OCI-LY3 (cell line): ENCODE measurements around the gene NPLOC4.

Source experiments
- H2AFZ ChIP-seq: fragments of 200-600, 300-600 bp; shearing (Covaris generic); 2 replicates; pipeline ENCODE4 v1.6.0; 2014; ENCODE audit warnings: antibody characterized with exemption, low read depth, low read length
- H3K27ac ChIP-seq: fragments of 200-600, 300-600 bp; sonication (generic); 2 replicates; pipeline ENCODE4 v1.5.1; 2014; ENCODE audit warnings: mild to moderate bottlenecking, low read length, moderate library complexity, mixed read lengths
- H3K27me3 ChIP-seq: fragments of 200-600, 300-600 bp; sonication (generic); 2 replicates; pipeline ENCODE4 v1.6.1; 2014; ENCODE audit warnings: low read depth, low read length, mixed read lengths
- H3K36me3 ChIP-seq: fragments of 200-600, 300-600 bp; sonication (generic); replicated peaks from 2 replicates; pipeline ENCODE3; 2014; ENCODE audit warnings: low read depth, low read length, mixed read lengths
- H3K4me1 ChIP-seq: fragments of 300-600, 200-600 bp; sonication (generic); 2 replicates; pipeline ENCODE4 v1.6.1; 2014; ENCODE audit warnings: low read length, mixed read lengths
- H3K4me2 ChIP-seq: fragments of 200-600, 300-600 bp; sonication (generic); 2 replicates; pipeline ENCODE4 v1.6.1; 2014; ENCODE audit warnings: low read length, mixed read lengths
- H3K4me3 ChIP-seq: fragments of 300-600, 200-600 bp; sonication (generic); 2 replicates; pipeline ENCODE4 v1.5.1; 2014; ENCODE audit warnings: antibody characterized with exemption, mild to moderate bottlenecking, low read length, moderate library complexity
- H3K79me2 ChIP-seq: fragments of 300-600, 200-600 bp; shearing (Covaris generic); 2 replicates; pipeline ENCODE4 v1.6.1; 2014; ENCODE audit warnings: mild to moderate bottlenecking, low read length, mixed read lengths
- H3K9ac ChIP-seq: fragments of 300-600, 200-600 bp; shearing (Covaris generic); 2 replicates; pipeline ENCODE4 v1.6.0; 2014; ENCODE audit warnings: mild to moderate bottlenecking, low read length, moderate library complexity
- H3K9me3 ChIP-seq: fragments of 200-600, 300-600 bp; shearing (Covaris generic); 2 replicates; pipeline ENCODE4 v1.6.1; 2014; ENCODE audit warnings: low read length, mixed read lengths; ENCODE audit not compliant: insufficient read depth
- H4K20me1 ChIP-seq: fragments of 200-600, 300-600 bp; sonication (generic); 2 replicates; pipeline ENCODE4 v1.6.1; 2016; ENCODE audit warnings: low read length, mixed read lengths; ENCODE audit not compliant: insufficient read depth
- CTCF ChIP-seq: fragments of 200-600, 300-600 bp; sonication (generic); IDR thresholded peaks from 2 replicates; pipeline ENCODE4 v1.5.1; 2014; ENCODE audit warnings: antibody characterized with exemption, low read length, low read depth
- EZH2phosphoT487 ChIP-seq: fragments of 200-600 bp; shearing (Covaris generic); IDR thresholded peaks from 2 replicates; pipeline ENCODE4 v1.6.1; 2018; ENCODE audit warnings: antibody characterized with exemption, mixed run types, low read depth

NPLOC4 gene

GRCh38 chr17:81644976-81645952 lies 8.4 kb upstream of the NPLOC4 start:
- no peaks in the 10 kb centered on the region for H3K36me3 ChIP-seq
- no peak overlapping the region for H3K27ac ChIP-seq
- H4K20me1 ChIP-seq = no peaks in the 10 kb centered on the region
- H2AFZ ChIP-seq = no peak overlapping the region
- no peaks in the 10 kb centered on the region for H3K27me3 ChIP-seq
- H3K4me1 ChIP-seq = no peaks in the 10 kb centered on the region
- H3K4me3 ChIP-seq = no peak overlapping the region
- no peaks in the 10 kb centered on the region for H3K9me3 ChIP-seq
- TF ChIP-seq EZH2phosphoT487 (no peak), CTCF (no peak)
- H3K4me2 ChIP-seq = no peak overlapping the region
- no peak overlapping the region for H3K9ac ChIP-seq
- H3K79me2 ChIP-seq = no peaks in the 10 kb centered on the region

GRCh38 chr17:81644496-81644895 lies 7.6 kb upstream of the NPLOC4 start:
- H2AFZ ChIP-seq = no peak overlapping the region
- TF ChIP-seq EZH2phosphoT487 (no peak), CTCF (no peak)
- H3K9ac ChIP-seq = no peak overlapping the region
- no peaks in the 10 kb centered on the region for H3K27me3 ChIP-seq
- no peaks in the 10 kb centered on the region for H3K4me1 ChIP-seq
- no peak overlapping the region for H3K4me3 ChIP-seq
- H3K9me3 ChIP-seq = no peaks in the 10 kb centered on the region
- H3K4me2 ChIP-seq = no peak overlapping the region
- no peak overlapping the region for H3K27ac ChIP-seq
- no peaks in the 10 kb centered on the region for H3K79me2 ChIP-seq
- H3K36me3 ChIP-seq = no peaks in the 10 kb centered on the region
- no peaks in the 10 kb centered on the region for H4K20me1 ChIP-seq

GRCh38 chr17:81641825-81642489 lies 5.0 kb upstream of the NPLOC4 start:
- H3K9me3 ChIP-seq = no peaks in the 10 kb centered on the region
- H2AFZ ChIP-seq = no peak overlapping the region
- no peaks in the 10 kb centered on the region for H3K4me1 ChIP-seq
- H3K27me3 ChIP-seq = no peaks in the 10 kb centered on the region
- H4K20me1 ChIP-seq = no peaks in the 10 kb centered on the region
- H3K79me2 ChIP-seq = no peaks in the 10 kb centered on the region
- no peak overlapping the region for H3K4me2 ChIP-seq
- no peaks in the 10 kb centered on the region for H3K36me3 ChIP-seq
- TF ChIP-seq EZH2phosphoT487 (no peak), CTCF (no peak)
- no peak overlapping the region for H3K9ac ChIP-seq
- no peak overlapping the region for H3K4me3 ChIP-seq
- H3K27ac ChIP-seq = no peak overlapping the region

GRCh38 chr17:81640011-81640410 lies 3.1 kb upstream of the NPLOC4 start:
- H3K9ac ChIP-seq = no peak overlapping the region
- H2AFZ ChIP-seq = no peak overlapping the region
- H3K79me2 ChIP-seq = peaks cover 18% of the 10 kb centered on the region
- peaks cover 7% of the 10 kb centered on the region for H3K4me1 ChIP-seq
- TF ChIP-seq EZH2phosphoT487 = no peak
- no peak for TF ChIP-seq CTCF
- H4K20me1 ChIP-seq = peaks cover 13% of the 10 kb centered on the region
- H3K4me3 ChIP-seq = no peak overlapping the region
- no peaks in the 10 kb centered on the region for H3K36me3 ChIP-seq
- no peaks in the 10 kb centered on the region for H3K9me3 ChIP-seq
- H3K27ac ChIP-seq = no peak overlapping the region
- no peaks in the 10 kb centered on the region for H3K27me3 ChIP-seq
- no peak overlapping the region for H3K4me2 ChIP-seq
